ENCODE data around the gene CST2. TPM values are rescaled to one million over a fixed set of nuclear protein-coding genes. Genes with fewer than 3 reads are reported as not detected.

Gene CST2
- total and polyA plus RNA-seq, 4 donors, result not detected

DNA sequence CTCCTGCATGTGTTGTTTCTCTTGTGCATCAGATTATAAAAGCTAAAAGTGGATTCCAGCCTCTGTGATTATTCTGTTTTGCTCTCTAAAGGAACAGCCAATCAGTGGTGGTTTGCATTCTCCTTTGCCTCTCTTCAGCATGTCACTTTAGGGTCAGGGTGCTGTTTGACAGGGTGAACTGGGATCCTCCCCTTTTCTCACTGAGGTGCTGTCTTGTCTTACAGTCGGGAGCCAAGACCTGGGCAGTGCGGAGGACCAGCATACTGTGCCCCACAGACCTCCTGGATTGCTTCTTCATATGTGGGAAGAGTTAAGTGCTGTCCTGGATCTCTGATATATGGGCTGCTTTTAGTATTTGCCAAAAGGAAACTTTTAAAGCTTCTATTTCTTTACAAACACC lies 15.2 kb upstream of the CST2 start:
- no peak for DNase-seq (ENCODE audit: low spot score)
- no peaks in the 10 kb centered on the region for H3K4me1 ChIP-seq (ENCODE audit: control insufficient read depth in 4 of 4, insufficient read depth in 4 of 4, low read length in 3 of 4)
- H3K4me3 ChIP-seq (ENCODE audit: low read depth in 1 of 3, low read length in 3 of 3), result no peak overlapping the region
- no peak for TF ChIP-seq REST (IDR thresholded peaks at IDR 0.05)
- H3K27me3 ChIP-seq (ENCODE audit: control insufficient read depth in 4 of 4, insufficient read depth in 4 of 4, low read length in 3 of 4), result no peaks in the 10 kb centered on the region
- H3K27ac ChIP-seq (ENCODE audit: low read depth in 1 of 2, low read length in 2 of 2), result no peak overlapping the region
- no peak overlapping the region for H3K9ac ChIP-seq (ENCODE audit: low read depth in 1 of 2, low read length in 2 of 2)
- no peaks in the 10 kb centered on the region for H3K36me3 ChIP-seq (ENCODE audit: control insufficient read depth in 4 of 4, insufficient read depth in 3 of 4, low read depth in 1 of 4, low read length in 3 of 4)
- 57% methylated on average over 2 of the region's 2 CpGs for WGBS
- no peaks in the 10 kb centered on the region for H3K9me3 ChIP-seq (ENCODE audit: control insufficient read depth in 4 of 4, low read length in 3 of 4)

GRCh38 chr20:23835716-23836115 lies 9.2 kb upstream of the CST2 start:
- TF ChIP-seq RXRA (IDR thresholded peaks at IDR 0.05) (no peak), JUND (IDR thresholded peaks at IDR 0.05) (no peak), RAD21 (IDR thresholded peaks at IDR 0.05) (no peak), HNF4G (IDR thresholded peaks at IDR 0.05) (no peak), EGR1 (IDR thresholded peaks at IDR 0.05; ENCODE audit: low read depth in 2 of 2) (no peak), SP1 (IDR thresholded peaks at IDR 0.05) (no peak)
- 70% methylated on average over 4 of the region's 4 CpGs for WGBS
- no peaks in the 10 kb centered on the region for H3K4me1 ChIP-seq (ENCODE audit: control insufficient read depth in 4 of 4, insufficient read depth in 4 of 4, low read length in 3 of 4)
- DNase-seq (ENCODE audit: low spot score), result no peak
- no peak overlapping the region for H3K4me3 ChIP-seq (ENCODE audit: low read depth in 1 of 3, low read length in 3 of 3)
- no peaks in the 10 kb centered on the region for H3K27me3 ChIP-seq (ENCODE audit: control insufficient read depth in 4 of 4, insufficient read depth in 4 of 4, low read length in 3 of 4)
- H3K27ac ChIP-seq (ENCODE audit: low read depth in 1 of 2, low read length in 2 of 2), result no peak overlapping the region
- H3K9me3 ChIP-seq (ENCODE audit: control insufficient read depth in 4 of 4, low read length in 3 of 4), result no peaks in the 10 kb centered on the region
- no peaks in the 10 kb centered on the region for H3K36me3 ChIP-seq (ENCODE audit: control insufficient read depth in 4 of 4, insufficient read depth in 3 of 4, low read depth in 1 of 4, low read length in 3 of 4)
- no peak overlapping the region for H3K9ac ChIP-seq (ENCODE audit: low read depth in 1 of 2, low read length in 2 of 2)

DNA sequence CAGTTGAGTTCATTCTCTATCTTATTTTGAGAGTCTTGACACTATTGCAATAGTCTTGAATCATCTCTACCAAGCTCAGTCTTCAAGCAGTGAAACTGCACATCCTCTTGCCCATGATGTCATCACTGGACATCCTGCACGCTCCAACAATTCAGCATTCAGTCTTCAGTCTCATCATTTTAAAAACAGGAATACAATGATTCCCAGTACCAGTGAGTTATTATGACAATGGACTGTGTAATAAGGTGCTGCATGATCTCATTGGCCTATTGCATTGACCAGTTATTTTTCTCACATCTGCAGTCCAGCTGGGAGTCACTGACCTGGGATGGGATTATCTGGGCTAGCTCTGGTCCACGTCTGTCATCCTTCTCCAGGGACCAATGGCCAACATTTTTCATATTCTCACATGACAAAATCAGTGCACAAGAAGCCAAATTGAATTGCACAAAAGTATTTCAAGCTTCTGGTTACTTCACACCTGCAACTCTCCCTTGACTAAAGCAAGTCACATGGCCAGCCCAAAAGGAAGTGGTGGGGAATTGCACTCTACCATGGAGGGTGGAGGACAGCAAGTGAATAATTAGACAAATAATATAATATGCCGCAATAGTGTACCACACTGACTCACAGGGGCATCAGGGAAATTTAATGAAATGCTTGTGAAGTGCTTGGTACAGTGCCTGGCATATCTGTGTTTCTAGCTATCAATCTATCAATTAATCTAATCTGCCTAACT lies 6.4 kb upstream of the CST2 start:
- DNase-seq (ENCODE audit: low spot score), result no peak
- Histone ChIP-seq H3K27ac (ENCODE audit: low read depth in 1 of 2, low read length in 2 of 2) (no peak overlapping the region), H3K36me3 (ENCODE audit: control insufficient read depth in 4 of 4, insufficient read depth in 3 of 4, low read depth in 1 of 4, low read length in 3 of 4) (no peaks in the 10 kb centered on the region), H3K4me1 (ENCODE audit: control insufficient read depth in 4 of 4, insufficient read depth in 4 of 4, low read length in 3 of 4) (no peaks in the 10 kb centered on the region), H3K9ac (ENCODE audit: low read depth in 1 of 2, low read length in 2 of 2) (no peak overlapping the region), H3K4me3 (ENCODE audit: low read depth in 1 of 3, low read length in 3 of 3) (no peak overlapping the region), H3K9me3 (ENCODE audit: control insufficient read depth in 4 of 4, low read length in 3 of 4) (no peaks in the 10 kb centered on the region), H3K27me3 (ENCODE audit: control insufficient read depth in 4 of 4, insufficient read depth in 4 of 4, low read length in 3 of 4) (no peaks in the 10 kb centered on the region)
- 57% methylated on average over 3 of the region's 3 CpGs for WGBS
- no peak for TF ChIP-seq YY1 (IDR thresholded peaks at IDR 0.05)
- TF ChIP-seq GABPA (IDR thresholded peaks at IDR 0.05 in 1 of 2, conservative IDR thresholded peaks at IDR 0.05 in 1 of 2), result no peak
- no peak for TF ChIP-seq NR2F2 (IDR thresholded peaks at IDR 0.05)
- TF ChIP-seq HNF4A (conservative IDR thresholded peaks at IDR 0.05), result no peak
- no peak for TF ChIP-seq EGR1 (IDR thresholded peaks at IDR 0.05; ENCODE audit: low read depth in 2 of 2)
- TF ChIP-seq FOXA1 (IDR thresholded peaks at IDR 0.05), result no peak
- TF ChIP-seq SP1 (IDR thresholded peaks at IDR 0.05), result no peak
- TF ChIP-seq ZBTB33 (IDR thresholded peaks at IDR 0.05), result no peak
- no peak for TF ChIP-seq REST (IDR thresholded peaks at IDR 0.05)
- TF ChIP-seq JUND (IDR thresholded peaks at IDR 0.05), result no peak
- no peak for TF ChIP-seq TAF1 (conservative IDR thresholded peaks at IDR 0.05)
- no peak for TF ChIP-seq FOXA2 (IDR thresholded peaks at IDR 0.05)
- TF ChIP-seq, protein P1, sequence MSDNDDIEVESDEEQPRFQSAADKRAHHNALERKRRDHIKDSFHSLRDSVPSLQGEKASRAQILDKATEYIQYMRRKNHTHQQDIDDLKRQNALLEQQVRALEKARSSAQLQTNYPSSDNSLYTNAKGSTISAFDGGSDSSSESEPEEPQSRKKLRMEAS (IDR thresholded peaks at IDR 0.05), result no peak
- no peak for TF ChIP-seq CTCF (IDR thresholded peaks at IDR 0.05; ENCODE audit: low read depth, low read length, missing input control)
- no peak for TF ChIP-seq RXRA (IDR thresholded peaks at IDR 0.05)
